Parathyroid adenoma (tissue), 2 donors: ENCODE data around the gene C11orf24.

Source experiments
- H2AFZ ChIP-seq: fragments of 300-600 bp; sonication (generic); one replicate; pipeline ENCODE4 v1.7.0; 2017; ENCODE audit warnings: antibody characterized with exemption, mild to moderate bottlenecking
- H3K27ac ChIP-seq: fragments of 300-600 bp; sonication (generic); one replicate; pipeline ENCODE4 v1.7.0; 2017
- H3K27me3 ChIP-seq: fragments of 300-600 bp; sonication (generic); one replicate; pipeline ENCODE4 v1.7.0; 2017; ENCODE audit warnings: low read length; ENCODE audit not compliant: control insufficient read depth, insufficient read depth
- H3K36me3 ChIP-seq: fragments of 300-600 bp; sonication (generic); one replicate; pipeline ENCODE4 v1.7.0; 2017; ENCODE audit warnings: low read length; ENCODE audit not compliant: control insufficient read depth, insufficient read depth
- H3K4me1 ChIP-seq: fragments of 300-600 bp; sonication (generic); one replicate; pipeline ENCODE4 v1.7.0; 2017; ENCODE audit warnings: control low read depth
- H3K4me2 ChIP-seq: fragments of 300-600 bp; sonication (generic); one replicate; pipeline ENCODE4 v1.7.0; 2017; ENCODE audit warnings: low read length
- H3K4me3 ChIP-seq: fragments of 300-600 bp; sonication (generic); one replicate; pipeline ENCODE4 v1.7.0; 2017; ENCODE audit warnings: low read depth, low read length
- H3K79me2 ChIP-seq: fragments of 300-600 bp; sonication (generic); one replicate; pipeline ENCODE4 v1.7.0; 2017; ENCODE audit warnings: control low read depth
- H3K9ac ChIP-seq: fragments of 300-600 bp; sonication (generic); one replicate; pipeline ENCODE4 v1.7.0; 2017; ENCODE audit warnings: mild to moderate bottlenecking
- H3K9me3 ChIP-seq: fragments of 300-600 bp; sonication (generic); one replicate; pipeline ENCODE4 v1.7.0; 2017; ENCODE audit warnings: low read length; ENCODE audit not compliant: control insufficient read depth
- CTCF ChIP-seq: fragments of 300-600 bp; sonication (generic); IDR thresholded peaks from one replicate; pipeline ENCODE4 v1.7.0; 2017; ENCODE audit warnings: antibody characterized with exemption, mild to moderate bottlenecking
- donor health status: primary hyperparathyroidism.

Gene C11orf24

GRCh38 chr11:68231621-68232020 lies 40.2 kb downstream of the C11orf24 start:
- Histone ChIP-seq H3K9me3 (no peaks in the 10 kb centered on the region), H3K79me2 (no peaks in the 10 kb centered on the region), H3K36me3 (no peaks in the 10 kb centered on the region), H3K4me1 (no peaks in the 10 kb centered on the region), H3K27ac (no peak overlapping the region), H3K27me3 (no peaks in the 10 kb centered on the region), H2AFZ (no peak overlapping the region), H3K4me3 (no peak overlapping the region), H3K9ac (no peak overlapping the region), H3K4me2 (no peak overlapping the region)
- TF ChIP-seq CTCF: no peak

GRCh38 chr11:68229601-68230000 lies 42.2 kb downstream of the C11orf24 start:
- Histone ChIP-seq H3K27ac (no peak overlapping the region), H3K27me3 (no peaks in the 10 kb centered on the region), H3K9ac (no peak overlapping the region), H3K4me1 (no peaks in the 10 kb centered on the region), H2AFZ (no peak overlapping the region), H3K79me2 (no peaks in the 10 kb centered on the region), H3K4me3 (no peak overlapping the region), H3K36me3 (no peaks in the 10 kb centered on the region), H3K9me3 (no peaks in the 10 kb centered on the region), H3K4me2 (no peak overlapping the region)
- no peak for TF ChIP-seq CTCF

GRCh38 chr11:68226421-68226820 lies 45.4 kb downstream of the C11orf24 start:
- H3K36me3 ChIP-seq: no peaks in the 10 kb centered on the region
- no peaks in the 10 kb centered on the region for H3K9me3 ChIP-seq
- H3K4me2 ChIP-seq: no peak overlapping the region
- no peak overlapping the region for H3K9ac ChIP-seq
- H3K79me2 ChIP-seq: no peaks in the 10 kb centered on the region
- H2AFZ ChIP-seq: no peak overlapping the region
- no peak for TF ChIP-seq CTCF
- no peak overlapping the region for H3K27ac ChIP-seq
- H3K4me1 ChIP-seq: no peaks in the 10 kb centered on the region
- no peaks in the 10 kb centered on the region for H3K27me3 ChIP-seq
- no peak overlapping the region for H3K4me3 ChIP-seq

GRCh38 chr11:68224606-68225005 lies 47.2 kb downstream of the C11orf24 start:
- H3K9me3 ChIP-seq: no peaks in the 10 kb centered on the region
- H3K27ac ChIP-seq: no peak overlapping the region
- no peaks in the 10 kb centered on the region for H3K36me3 ChIP-seq
- H3K4me3 ChIP-seq: no peak overlapping the region
- H3K4me2 ChIP-seq: no peak overlapping the region
- no peak for TF ChIP-seq CTCF
- H3K27me3 ChIP-seq: no peaks in the 10 kb centered on the region
- H3K79me2 ChIP-seq: no peaks in the 10 kb centered on the region
- no peaks in the 10 kb centered on the region for H3K4me1 ChIP-seq
- H3K9ac ChIP-seq: no peak overlapping the region
- H2AFZ ChIP-seq: no peak overlapping the region

- Histone ChIP-seq H3K27me3 (no peaks in the 10 kb centered on the region), H3K27ac (no peak overlapping the region), H3K4me2 (no peak overlapping the region), H3K4me1 (no peaks in the 10 kb centered on the region), H2AFZ (no peak overlapping the region), H3K36me3 (no peaks in the 10 kb centered on the region), H3K9ac (no peak overlapping the region), H3K4me3 (no peak overlapping the region), H3K79me2 (no peaks in the 10 kb centered on the region), H3K9me3 (no peaks in the 10 kb centered on the region)
- TF ChIP-seq CTCF: no peak
Measured at GRCh38 chr11:68223275-68223674, 48.5 kb downstream of the C11orf24 start.
